ENCODE results near the gene HOXC5.
"Not testable (repeated sequence)": the region's sequence is repeated elsewhere in the genome, so short reads cannot be mapped to it uniquely, and the experiment has no call there.

The HOXC5 gene

DNA sequence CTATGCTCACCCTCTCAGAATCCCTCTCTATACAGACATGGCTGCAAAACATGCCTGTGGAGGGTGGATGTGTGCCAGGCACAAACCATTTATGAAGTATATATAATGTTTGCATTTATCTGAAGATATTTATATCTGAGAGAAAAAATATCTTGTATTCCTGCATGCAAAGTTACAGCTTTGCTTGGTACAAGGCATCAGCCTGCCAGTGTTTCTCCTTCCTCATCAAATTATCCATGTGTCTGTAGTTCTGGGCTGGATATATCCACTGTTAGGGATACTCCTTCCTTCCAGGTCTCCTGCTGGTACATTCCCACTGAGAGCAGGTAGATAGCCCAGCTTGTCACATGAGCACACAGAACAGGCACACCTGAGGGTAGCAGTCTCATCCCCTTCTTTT lies 32.8 kb downstream of the HOXC5 start:
- peaks cover 20% of the 10 kb centered on the region for H3K27me3 Mint-ChIP-seq
- no peak overlapping the region for H3K27ac Mint-ChIP-seq
- no peaks in the 10 kb centered on the region for H3K4me1 Mint-ChIP-seq
- no peak overlapping the region for H3K4me3 Mint-ChIP-seq
- no peaks in the 10 kb centered on the region for H3K9me3 Mint-ChIP-seq
- ATAC-seq, result no peak
- H3K36me3 Mint-ChIP-seq, result no peaks in the 10 kb centered on the region

- ATAC-seq, result no peak
- Mint-ChIP-seq H3K27ac (no peak overlapping the region), H3K36me3 (no peaks in the 10 kb centered on the region), H3K9me3 (no peaks in the 10 kb centered on the region), H3K4me1 (no peaks in the 10 kb centered on the region), H3K27me3 (peaks cover 20% of the 10 kb centered on the region), H3K4me3 (no peak overlapping the region)
Measured at GRCh38 chr12:54066408-54066807, 33.6 kb downstream of the HOXC5 start.

GRCh38 chr12:54068418-54069070 lies 35.7 kb downstream of the HOXC5 start:
- no peak overlapping the region for H3K4me3 Mint-ChIP-seq
- H3K27me3 Mint-ChIP-seq, result peaks cover 10% of the 10 kb centered on the region
- no peaks in the 10 kb centered on the region for H3K4me1 Mint-ChIP-seq
- H3K36me3 Mint-ChIP-seq, result no peaks in the 10 kb centered on the region
- H3K27ac Mint-ChIP-seq, result no peak overlapping the region
- no peak for ATAC-seq
- H3K9me3 Mint-ChIP-seq, result no peaks in the 10 kb centered on the region

DNA sequence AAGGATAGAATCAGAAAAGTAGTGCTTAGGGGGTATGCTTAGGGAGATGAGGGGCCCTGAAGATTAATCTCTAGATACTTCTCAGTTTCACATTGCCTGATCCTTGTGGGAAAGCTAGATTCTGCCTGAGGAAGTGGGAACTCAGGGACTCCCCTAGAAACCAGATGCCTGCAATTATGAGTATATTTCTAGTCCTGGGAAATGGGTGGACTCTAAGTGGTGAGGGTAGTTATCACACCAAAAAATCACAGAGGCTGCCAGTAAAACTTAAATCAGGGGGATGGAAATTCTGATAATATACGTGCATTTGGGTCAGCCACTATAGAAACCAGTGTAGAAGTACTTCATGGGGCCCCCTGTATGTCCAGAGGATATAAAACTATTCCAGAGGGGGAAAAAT lies 39.1 kb downstream of the HOXC5 start:
- no peak for ATAC-seq
- Mint-ChIP-seq H3K9me3 (no peaks in the 10 kb centered on the region), H3K27me3 (no peaks in the 10 kb centered on the region), H3K27ac (no peak overlapping the region), H3K36me3 (no peaks in the 10 kb centered on the region), H3K4me3 (no peak overlapping the region), H3K4me1 (no peaks in the 10 kb centered on the region)

GRCh38 chr12:54074308-54074707 lies 41.5 kb downstream of the HOXC5 start:
- Mint-ChIP-seq H3K36me3 (no peaks in the 10 kb centered on the region), H3K27ac (no peak overlapping the region), H3K4me1 (no peaks in the 10 kb centered on the region), H3K27me3 (no peaks in the 10 kb centered on the region), H3K9me3 (no peaks in the 10 kb centered on the region), H3K4me3 (no peak overlapping the region)
- ATAC-seq, result no peak

DNA sequence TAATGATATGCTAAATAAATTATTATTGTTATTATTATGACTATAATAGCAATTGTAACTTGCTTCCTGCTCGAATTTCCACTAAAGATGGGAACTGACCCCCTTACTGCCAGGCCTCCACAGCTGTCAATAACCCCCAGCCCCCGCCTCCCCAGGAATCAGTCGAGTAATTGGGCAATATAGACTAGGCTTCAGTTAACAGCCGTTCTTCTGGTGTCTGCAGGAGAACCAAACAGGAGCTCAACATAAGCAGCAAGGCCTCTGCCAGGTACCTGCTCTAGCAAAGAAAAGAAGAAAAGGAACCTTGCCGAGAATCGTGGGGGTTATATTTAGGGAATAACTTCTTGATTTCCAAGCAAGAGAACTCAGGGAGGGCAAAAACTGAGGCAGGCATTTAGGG lies 42.6 kb downstream of the HOXC5 start:
- no peaks in the 10 kb centered on the region for H3K9me3 Mint-ChIP-seq
- no peak overlapping the region for H3K4me3 Mint-ChIP-seq
- no peak for ATAC-seq
- H3K27ac Mint-ChIP-seq, result no peak overlapping the region
- H3K27me3 Mint-ChIP-seq, result no peaks in the 10 kb centered on the region
- H3K36me3 Mint-ChIP-seq, result no peaks in the 10 kb centered on the region
- peaks cover 4% of the 10 kb centered on the region for H3K4me1 Mint-ChIP-seq

GRCh38 chr12:54075974-54076373 lies 43.1 kb downstream of the HOXC5 start:
- H3K27me3 Mint-ChIP-seq, result no peaks in the 10 kb centered on the region
- no peaks in the 10 kb centered on the region for H3K9me3 Mint-ChIP-seq
- ATAC-seq, result no peak
- peaks cover 9% of the 10 kb centered on the region for H3K4me1 Mint-ChIP-seq
- H3K36me3 Mint-ChIP-seq, result no peaks in the 10 kb centered on the region
- H3K4me3 Mint-ChIP-seq, result no peak overlapping the region
- H3K27ac Mint-ChIP-seq, result no peak overlapping the region

GRCh38 chr12:54077843-54078242 lies 45.0 kb downstream of the HOXC5 start:
- ATAC-seq, H3K4me3 Mint-ChIP-seq, H3K27me3 Mint-ChIP-seq, H3K27ac Mint-ChIP-seq, H3K9me3 Mint-ChIP-seq, H3K36me3 Mint-ChIP-seq: not testable (repeated sequence)
- peaks cover 25% of the 10 kb centered on the region for H3K4me1 Mint-ChIP-seq

GRCh38 chr12:54079115-54079514 lies 46.3 kb downstream of the HOXC5 start:
- not testable (repeated sequence) for H3K27me3 Mint-ChIP-seq, ATAC-seq, H3K9me3 Mint-ChIP-seq, H3K36me3 Mint-ChIP-seq, H3K4me3 Mint-ChIP-seq
- Mint-ChIP-seq H3K4me1 (peaks cover 33% of the 10 kb centered on the region), H3K27ac (peak overlapping the region; percentile 26)

DNA sequence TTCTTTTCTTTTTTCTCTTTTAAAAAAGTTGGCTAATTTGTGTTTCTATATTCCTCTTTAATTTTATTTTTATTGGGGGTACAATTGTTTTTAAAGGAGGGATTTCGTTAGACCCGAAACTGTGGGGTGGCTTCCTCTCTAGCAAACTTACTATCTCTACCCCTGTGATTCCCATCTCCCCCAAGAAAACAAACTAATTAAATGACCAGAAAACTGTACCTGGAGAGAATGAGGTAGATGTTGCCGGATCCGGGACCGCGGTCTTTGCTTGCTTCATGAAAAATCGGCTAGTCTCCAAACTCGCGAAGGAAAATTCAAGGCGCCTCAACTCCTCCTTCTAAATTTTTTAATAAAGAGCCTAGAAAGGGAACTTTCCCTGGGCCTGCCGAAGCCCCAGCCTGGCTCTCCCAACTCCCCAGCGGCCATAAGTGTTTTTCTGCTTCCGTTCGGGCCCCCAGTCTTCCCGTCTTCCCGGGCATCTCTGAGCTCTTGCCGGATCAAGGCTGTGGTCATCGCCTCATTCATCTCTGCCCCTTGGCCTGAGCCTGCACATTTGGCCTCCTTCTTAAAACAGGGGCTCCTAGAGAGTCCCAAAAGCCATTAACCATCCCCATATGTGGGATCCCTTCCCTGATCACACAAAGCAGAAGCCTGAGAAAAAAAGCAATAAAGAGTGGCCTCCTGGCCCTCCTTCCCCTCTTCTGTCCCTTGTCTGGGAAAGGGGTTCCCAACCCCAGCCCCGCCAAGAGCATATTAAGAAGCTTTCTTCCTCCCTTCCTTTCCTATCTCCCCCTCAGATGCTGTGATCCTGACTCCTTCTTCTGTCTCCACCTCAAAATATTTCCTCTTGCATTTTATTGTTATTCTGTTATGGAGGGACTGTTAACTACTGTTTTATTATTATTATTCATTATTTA lies 47.4 kb downstream of the HOXC5 start:
- not testable (repeated sequence) for H3K4me3 Mint-ChIP-seq, H3K27me3 Mint-ChIP-seq

DNA sequence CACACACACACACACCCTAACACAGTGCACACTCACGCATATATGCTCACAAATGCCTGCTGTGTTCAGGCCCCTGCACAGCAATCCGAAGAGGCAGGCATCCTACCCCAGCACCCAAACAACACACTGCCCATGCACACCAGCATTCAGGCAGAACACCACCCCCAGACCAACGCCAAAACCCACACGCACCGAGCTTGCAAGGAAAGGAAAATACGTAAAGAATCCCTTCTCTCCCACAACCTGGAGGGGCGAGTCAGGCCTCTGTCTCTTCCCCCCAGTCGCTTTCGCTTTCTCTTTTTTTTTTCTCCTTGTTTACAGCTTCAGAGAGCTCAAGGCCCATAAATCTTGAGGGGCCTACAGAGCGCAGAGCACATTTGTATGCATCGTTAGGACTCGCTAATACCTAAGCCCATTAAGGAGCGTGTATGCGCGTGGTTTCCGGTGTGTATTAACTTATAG lies 48.2 kb downstream of the HOXC5 start:
- Mint-ChIP-seq H3K4me3 (peak overlapping the region; percentile 87), H3K4me1 (peaks cover 33% of the 10 kb centered on the region), H3K27ac (peak overlapping the region; percentile 96)
- not testable (repeated sequence) for H3K36me3 Mint-ChIP-seq, H3K27me3 Mint-ChIP-seq, H3K9me3 Mint-ChIP-seq, ATAC-seq

More for the DNA sequence above, 47.4 kb downstream of the HOXC5 start:
- not testable (repeated sequence) for H3K9me3 Mint-ChIP-seq, H3K36me3 Mint-ChIP-seq, ATAC-seq
- Mint-ChIP-seq H3K27ac (peak overlapping the region; percentile 96), H3K4me1 (peaks cover 33% of the 10 kb centered on the region)

- Mint-ChIP-seq H3K27me3 (peaks cover 11% of the 10 kb centered on the region), H3K4me3 (peak overlapping the region; percentile 87), H3K27ac (peak overlapping the region; percentile 96), H3K4me1 (peaks cover 33% of the 10 kb centered on the region)
- not testable (repeated sequence) for H3K36me3 Mint-ChIP-seq, H3K9me3 Mint-ChIP-seq, ATAC-seq
Measured at GRCh38 chr12:54081581-54082396, 48.9 kb downstream of the HOXC5 start.

DNA sequence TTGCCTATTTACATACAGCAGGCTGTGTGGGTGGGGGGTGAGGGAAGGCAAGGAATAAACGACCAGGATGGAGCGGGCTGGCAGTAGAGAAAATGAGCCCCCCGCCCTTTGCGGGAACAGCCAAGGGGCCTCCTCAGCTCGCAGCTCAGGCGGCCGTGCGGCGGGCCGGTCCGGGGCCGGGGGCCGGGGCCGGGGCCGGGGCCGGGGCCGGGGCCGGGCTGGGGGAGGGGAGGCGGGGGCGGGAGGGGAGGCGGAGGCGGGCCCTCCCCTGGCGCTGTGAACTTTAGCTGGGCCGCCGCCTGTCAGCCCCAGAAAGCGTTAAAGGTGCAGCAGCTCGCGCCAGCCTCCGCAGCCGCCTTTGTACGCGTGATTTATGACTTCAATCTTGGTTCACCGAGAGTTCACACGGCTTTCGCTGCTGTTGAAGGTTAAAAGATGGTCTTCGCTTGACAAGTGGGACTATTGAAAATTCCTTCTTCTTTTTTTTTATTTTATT lies 49.6 kb downstream of the HOXC5 start:
- Mint-ChIP-seq H3K27ac (peak overlapping the region; percentile 96), H3K4me3 (peak overlapping the region; percentile 87), H3K27me3 (peaks cover 11% of the 10 kb centered on the region), H3K9me3 (no peaks in the 10 kb centered on the region), H3K36me3 (peaks cover 6% of the 10 kb centered on the region), H3K4me1 (peaks cover 33% of the 10 kb centered on the region)
- peak; percentile 53 for ATAC-seq
